PC-3 (cell line): ENCODE results near the gene RNF8. TPM values are rescaled to one million over a fixed set of nuclear protein-coding genes. Genes with fewer than 3 reads are reported as not detected.
A peak's percentile ranks its signal among the peaks of the same experiment; 100 is the strongest.

Experiments used
- ATAC-seq: fragments of 200-7000 bp; cut with Tn5 transposase; 2 replicates; pipeline ENCODE4 v1.9.1; 2020; ENCODE audit warnings: mild to moderate bottlenecking, moderate library complexity
- BruUV-seq: library from RNA; stranded (reverse); fragments of 400-500 nt; replicated peaks from 2 replicates; lab custom pipeline; 2021; lab: Mats Ljungman, UMichigan
- CTCF ChIA-PET: fragments of 300-600 bp; sonication (Branson Sonifier 250); formaldehyde crosslinking; loops from one replicate; lab custom pipeline; 2022; ENCODE audit warnings: antibody characterized with exemption; lab: Charles Lee
- POLR2A ChIA-PET: fragments of 300-600 bp; sonication (Branson Sonifier 250); formaldehyde crosslinking; loops from one replicate; lab custom pipeline; 2022; ENCODE audit warnings: antibody characterized with exemption; ENCODE audit not compliant: unreplicated experiment; lab: Charles Lee
- DNase-seq: peaks from one replicate; pipeline ENCODE4 v3.0.0-alpha.2; 2015
- H2AFZ ChIP-seq: fragments of 300-600 bp; sonication (generic); 2 replicates; pipeline ENCODE4 v1.6.0; 2016; ENCODE audit warnings: antibody characterized with exemption, low read length
- H3F3A ChIP-seq: fragments of 300-600 bp; sonication (generic); one replicate; pipeline ENCODE4 v1.6.0; 2017; ENCODE audit warnings: antibody characterized with exemption, low read length, control low read depth, mild to moderate bottlenecking; ENCODE audit not compliant: unreplicated experiment
- H3K27ac ChIP-seq: fragments of 300-600 bp; sonication (generic); 2 replicates; pipeline ENCODE4 v1.5.1; 2016; ENCODE audit warnings: mild to moderate bottlenecking, low read length
- H3K27me3 ChIP-seq: fragments of 300-600 bp; sonication (generic); 2 replicates; pipeline ENCODE4 v1.6.1; 2016; ENCODE audit warnings: low read length, mixed read lengths
- H3K36me3 ChIP-seq: fragments of 300-600 bp; sonication (generic); 2 replicates; pipeline ENCODE4 v1.6.1; 2016; ENCODE audit warnings: low read depth, mixed run types, low read length, mixed read lengths
- H3K4me1 ChIP-seq: fragments of 300-600 bp; sonication (generic); 2 replicates; pipeline ENCODE4 v1.5.1; 2016; ENCODE audit warnings: low read length; ENCODE audit not compliant: insufficient read depth
- H3K4me2 ChIP-seq: fragments of 300-600 bp; sonication (generic); 2 replicates; pipeline ENCODE4 v1.6.0; 2016; ENCODE audit warnings: low read length
- H3K4me3 ChIP-seq: fragments of 300-600 bp; sonication (generic); 2 replicates; pipeline ENCODE4 v1.5.1; 2016; ENCODE audit warnings: mild to moderate bottlenecking, low read length, mixed read lengths
- H3K79me2 ChIP-seq: fragments of 300-600 bp; sonication (generic); 2 replicates; pipeline ENCODE4 v1.6.1; 2017; ENCODE audit warnings: low read length, mixed read lengths
- H3K9ac ChIP-seq: fragments of 300-600 bp; sonication (generic); 2 replicates; pipeline ENCODE4 v1.6.0; 2016; ENCODE audit warnings: mild to moderate bottlenecking, low read length
- H3K9me2 ChIP-seq: fragments of 300-600 bp; sonication (generic); replicated peaks from 2 replicates; pipeline ENCODE4 v1.6.1; 2016; ENCODE audit warnings: mixed run types, low read length, mixed read lengths
- H3K9me3 ChIP-seq: fragments of 300-600 bp; sonication (generic); 2 replicates; pipeline ENCODE4 v1.6.1; 2016; ENCODE audit warnings: low read length, mixed read lengths
- H4K20me1 ChIP-seq: fragments of 300-600 bp; sonication (generic); 2 replicates; pipeline ENCODE4 v1.6.1; 2016; ENCODE audit warnings: low read length, mixed read lengths
- CTCF ChIP-seq: fragments of 300-600 bp; sonication (generic); conservative IDR thresholded peaks from 2 replicates; pipeline ENCODE4 v1.5.1; 2017; ENCODE audit warnings: antibody characterized with exemption, low read depth, mild to moderate bottlenecking, low read length
- EZH2 ChIP-seq: fragments of 300-600 bp; sonication (generic); IDR thresholded peaks from one replicate; pipeline ENCODE4 v1.6.1; 2017; ENCODE audit warnings: antibody characterized with exemption, mild to moderate bottlenecking, low read length; ENCODE audit not compliant: unreplicated experiment
- EZH2phosphoT487 ChIP-seq: fragments of 300-600 bp; sonication (generic); IDR thresholded peaks from 2 replicates; pipeline ENCODE4 v1.6.1; 2018; ENCODE audit warnings: mild to moderate bottlenecking, antibody characterized with exemption, low read length, borderline replicate concordance
- intact Hi-C: fragments of 100-400 bp; cut with micrococcal nuclease; formaldehyde crosslinking; loops from 2 replicates; pipeline ENCODE4 v1.9.0; 2023
- total RNA-seq: library from RNA; depleted of rRNA; stranded (reverse); fragments of >200 nt; gene quantifications from 2 replicates; pipeline ENCODE4 v1.2.3, GENCODE V29; 2014

Gene RNF8
- total RNA-seq, 1 experiment from 2014 or later: 28.1 TPM

DNA sequence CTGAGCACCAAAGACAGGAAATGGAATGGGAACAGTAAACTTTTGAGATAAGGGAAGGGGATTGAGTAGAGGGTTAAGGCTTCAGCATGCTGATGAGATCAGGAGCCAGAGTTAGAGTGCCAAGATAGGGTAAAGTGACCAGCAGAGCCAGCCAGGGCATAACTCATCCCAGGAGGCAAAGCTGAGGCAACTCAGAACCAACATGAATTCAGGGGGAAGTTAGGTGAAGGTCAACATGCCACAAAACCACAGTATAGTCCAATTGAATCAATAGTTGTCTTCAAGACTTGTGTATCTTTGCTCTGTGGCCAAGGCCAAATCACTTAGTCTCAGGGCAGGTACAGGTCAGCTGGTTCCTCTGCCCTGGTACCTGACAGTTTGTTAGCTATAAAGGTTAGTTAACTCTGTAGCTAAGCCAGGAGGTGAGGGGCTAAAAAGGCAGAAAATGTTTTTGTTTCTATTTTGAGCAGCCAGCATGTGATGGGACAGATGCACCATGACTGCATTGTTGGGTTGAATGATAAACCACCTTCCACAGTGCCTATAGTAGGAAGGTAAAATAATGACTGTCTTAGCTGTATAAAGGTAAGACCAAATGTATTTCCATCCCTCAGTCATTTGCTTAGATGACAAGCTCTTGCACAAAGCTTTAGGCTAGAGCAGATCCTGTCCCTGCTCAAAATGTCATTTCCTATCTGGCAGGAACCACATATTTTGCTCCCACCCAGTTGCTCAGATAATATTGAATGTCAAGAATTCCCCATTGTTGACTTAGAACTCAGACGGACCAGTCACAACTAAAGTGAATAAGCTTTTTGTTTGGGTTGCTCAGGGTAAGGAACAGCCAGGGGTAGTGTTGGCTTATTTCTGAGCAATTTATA lies 15.8 kb downstream of the RNF8 start:
- Histone ChIP-seq H3K9me3 (no peaks in the 10 kb centered on the region), H3K27me3 (no peaks in the 10 kb centered on the region), H3K36me3 (peaks cover 35% of the 10 kb centered on the region; the same call in 1 of the 2 replicates), H3F3A (no peaks in the 10 kb centered on the region), H3K27ac (peak overlapping the region; percentile 18; the same call in 1 of the 2 replicates), H3K9me2 (no peaks in the 10 kb centered on the region), H3K79me2 (no peaks in the 10 kb centered on the region), H3K4me1 (peaks cover 31% of the 10 kb centered on the region), H3K9ac (no peak overlapping the region), H3K4me3 (no peak overlapping the region), H3K4me2 (no peak overlapping the region), H4K20me1 (0 out of 2 replicates have a peak, but pooled peaks cover 6% of the 10 kb centered on the region), H2AFZ (no peak overlapping the region)
- ChIA-PET POLR2A (no interaction called here), CTCF (interaction anchor here (0.9 kb wide), 1 partner anchor 44 kb away, joined by 3 read pairs; no protein-coding TSS in a partner anchor)
- TF ChIP-seq CTCF (no peak), EZH2phosphoT487 (no peak), EZH2 (no peak)
- no TSS peak for BruUV-seq
- ATAC-seq (peak; percentile 56), DNase-seq (peak; percentile 50)
- intact Hi-C loops: loop anchor here (5.0 kb wide), 1 partner anchor 47 kb away; no protein-coding TSS in a partner anchor

- POLR2A ChIA-PET: no interaction called here
- no peak for DNase-seq
- no peak overlapping the region for H3K9ac ChIP-seq
- TF ChIP-seq EZH2 (no peak), EZH2phosphoT487 (no peak), CTCF (no peak)
- H3K4me1 ChIP-seq: peaks cover 31% of the 10 kb centered on the region
- H3K27ac ChIP-seq: no peak overlapping the region
- BruUV-seq: no TSS peak
- H3K4me3 ChIP-seq: no peak overlapping the region
- no peak for ATAC-seq
- no peaks in the 10 kb centered on the region for H3K27me3 ChIP-seq
- no peaks in the 10 kb centered on the region for H3F3A ChIP-seq
- H3K9me3 ChIP-seq: no peaks in the 10 kb centered on the region
- H2AFZ ChIP-seq: no peak overlapping the region
- H3K4me2 ChIP-seq: no peak overlapping the region
- no peaks in the 10 kb centered on the region for H3K79me2 ChIP-seq
- H4K20me1 ChIP-seq: 0 out of 2 replicates have a peak, but pooled peaks cover 6% of the 10 kb centered on the region
- no peaks in the 10 kb centered on the region for H3K9me2 ChIP-seq
- CTCF ChIA-PET: no interaction called here
- H3K36me3 ChIP-seq: peaks cover 43% of the 10 kb centered on the region; the same call in 1 of the 2 replicates
- intact Hi-C loops: no loop called here
Observed at GRCh38 chr6:37371154-37372083, 17.6 kb downstream of the RNF8 start.
